Skin epidermis (tissue), 12 donors: ENCODE measurements around the gene PTH1R.

Experiments
- H3K27ac ChIP-seq, 21 experiments: fragments of 200-600 bp; sonication (generic) in 11 of 21; one replicate each; pipeline ENCODE4 v1.5.0; 2020; ENCODE audit warnings: mild to moderate bottlenecking in 3 of 21, inconsistent platforms in 2 of 21, moderate library complexity in 2 of 21
- H3K4me3 ChIP-seq, 7 experiments: fragments of 200-600 bp; sonication (generic) in 2 of 7; one replicate each; pipeline ENCODE4 v1.5.0; 2020; ENCODE audit warnings: inconsistent platforms in 2 of 7, mild to moderate bottlenecking in 2 of 7, moderate library complexity in 1 of 7

PTH1R gene

DNA sequence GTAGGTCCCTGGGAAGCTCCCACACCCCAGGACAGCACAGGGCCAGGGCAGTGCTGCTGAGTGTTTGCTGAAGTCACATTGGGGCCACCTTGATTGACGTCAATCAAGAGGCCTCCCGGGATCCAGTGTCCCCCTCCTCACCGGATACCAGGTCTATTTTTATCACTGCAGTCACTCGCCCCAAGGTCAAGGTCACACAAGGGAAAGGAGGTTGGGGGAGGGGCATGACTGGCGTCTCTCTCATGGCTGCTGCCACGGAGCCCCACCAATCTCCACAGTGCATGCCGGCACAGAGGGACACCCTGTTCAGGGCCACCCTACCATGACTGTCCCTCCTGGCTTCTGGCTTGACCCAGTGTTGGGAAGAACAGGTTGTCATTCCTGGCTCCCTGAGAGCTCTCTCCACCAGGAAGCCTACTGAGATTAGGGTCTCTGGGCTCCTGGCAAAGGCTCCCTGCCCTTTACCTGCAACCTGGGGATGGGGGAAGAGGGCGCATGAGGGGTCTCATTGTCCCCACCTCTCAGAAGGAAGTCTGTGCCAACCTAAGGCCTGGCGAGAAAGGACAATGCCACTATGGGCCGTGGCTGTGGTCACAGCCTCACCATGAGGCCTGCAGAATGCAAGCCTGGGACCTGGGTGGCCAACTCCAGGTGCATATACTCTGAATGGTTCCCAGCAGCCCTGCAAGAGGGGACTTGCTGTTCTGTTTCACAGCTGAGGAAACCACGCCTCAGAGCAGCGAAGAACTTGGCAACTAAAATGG is 15.7 kb upstream of the PTH1R start:
- Histone ChIP-seq H3K4me3 (no peak overlapping the region), H3K27ac (no peak overlapping the region)

DNA sequence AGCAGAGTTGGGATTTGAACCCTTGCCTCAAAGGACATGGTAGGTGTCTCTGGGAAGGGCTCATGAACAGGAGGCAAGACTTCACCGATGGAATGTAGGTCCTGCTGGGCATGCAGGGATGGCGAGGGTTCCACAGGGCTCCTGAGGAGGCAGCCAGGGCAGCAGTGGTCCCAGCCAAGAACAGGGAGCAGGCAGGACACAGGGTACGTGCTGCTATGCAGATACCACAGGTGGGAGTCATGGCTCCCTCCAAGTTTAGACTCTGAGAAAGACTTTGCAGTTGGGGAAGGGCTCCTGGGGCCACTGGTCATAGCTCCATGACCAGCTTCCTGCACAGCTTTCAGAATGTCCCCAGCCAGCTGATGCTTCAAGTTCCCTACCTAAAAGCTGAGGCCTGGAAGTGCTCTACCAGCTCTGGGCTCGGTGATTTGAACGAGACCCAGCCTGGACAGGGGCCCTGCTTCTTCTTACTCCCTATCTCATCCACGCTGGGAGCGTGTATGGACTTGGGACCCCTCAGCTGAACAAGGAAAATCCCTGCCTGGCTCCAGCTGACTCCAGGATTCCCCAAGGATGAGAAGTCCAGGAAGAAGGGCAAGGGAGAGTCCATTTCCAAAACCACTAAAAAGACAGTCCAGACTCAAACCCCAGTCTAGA is 15.0 kb upstream of the PTH1R start:
- no peak overlapping the region for H3K27ac ChIP-seq
- H3K4me3 ChIP-seq: no peak overlapping the region

DNA sequence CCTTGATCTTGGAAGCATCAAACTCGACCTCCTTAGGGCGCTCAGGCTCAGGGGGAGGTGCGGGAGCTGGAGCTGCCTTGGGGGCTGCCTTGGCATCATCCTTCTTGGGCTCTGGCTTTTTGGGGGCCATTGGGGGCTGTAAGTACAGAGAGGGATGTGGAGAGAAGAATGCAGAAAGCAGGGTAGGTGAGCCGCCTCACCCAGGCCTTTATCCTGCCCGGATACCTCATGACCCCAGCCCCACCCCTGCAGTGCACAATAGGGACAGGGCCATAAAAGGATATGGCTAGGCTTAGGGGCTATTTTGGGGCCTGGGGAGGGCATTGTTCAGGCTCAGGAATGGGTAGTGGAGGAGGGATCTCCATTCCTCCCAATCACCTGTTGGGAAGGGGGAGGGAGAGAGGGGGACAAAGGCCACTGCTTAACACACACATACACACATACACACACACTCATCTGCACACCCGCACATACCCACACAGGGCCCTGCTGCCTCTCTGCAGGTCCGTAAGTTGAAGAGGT is 14.2 kb upstream of the PTH1R start, which contains the start of gene MYL3:
Gene MYL3 (minus strand): TSS at position 184 of the 522 bp plus-strand sequence. CDS start 54 bp downstream, at position 130.
- Histone ChIP-seq H3K27ac (peak within 1 kb of the TSS in 1 of 21 experiments; percentile 10), H3K4me3 (no peak within 1 kb of the TSS)

DNA sequence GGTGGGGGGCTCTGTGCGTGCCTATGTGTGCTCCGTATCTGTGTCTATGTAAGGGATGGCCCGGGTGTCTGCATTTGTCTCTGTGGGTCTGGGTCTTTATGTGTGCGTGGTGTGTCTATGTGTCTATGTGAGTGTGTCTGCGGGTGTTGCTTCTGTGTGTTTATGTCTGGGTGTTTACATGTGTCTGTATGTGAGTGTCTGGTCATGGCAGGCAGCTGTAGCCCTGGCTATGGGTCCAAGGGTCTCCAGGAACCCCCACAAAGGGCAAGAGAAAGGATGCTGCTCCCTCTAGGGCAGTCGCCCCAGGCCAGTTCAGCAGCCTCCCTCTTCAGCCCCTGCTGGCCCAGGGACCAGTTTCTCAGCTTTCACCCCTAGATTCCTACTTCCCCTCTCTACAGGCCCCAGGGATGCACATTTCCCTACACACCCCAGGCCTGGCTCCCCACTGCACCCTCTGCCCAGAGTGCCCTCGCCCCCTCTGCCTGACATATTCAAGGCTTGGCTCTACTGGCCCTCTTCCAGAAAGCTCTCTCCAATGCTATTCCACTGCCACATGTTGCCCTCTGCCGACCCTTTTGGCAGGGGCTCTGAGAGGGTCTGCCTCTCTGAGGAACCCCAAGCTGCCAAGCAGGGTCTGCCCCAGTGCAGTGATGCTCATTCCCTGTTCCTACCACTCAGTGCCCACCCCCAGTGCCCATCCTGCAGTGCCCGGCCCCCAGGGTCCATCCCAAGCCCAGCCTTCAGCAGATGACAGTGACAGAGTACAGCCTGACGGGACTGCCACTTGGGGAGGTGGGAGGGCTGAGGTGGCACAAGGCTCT is 13.2 kb upstream of the PTH1R start:
- Histone ChIP-seq H3K4me3 (no peak overlapping the region), H3K27ac (peak overlapping the region in 2 of 21 experiments; percentile 10 to 68)

DNA sequence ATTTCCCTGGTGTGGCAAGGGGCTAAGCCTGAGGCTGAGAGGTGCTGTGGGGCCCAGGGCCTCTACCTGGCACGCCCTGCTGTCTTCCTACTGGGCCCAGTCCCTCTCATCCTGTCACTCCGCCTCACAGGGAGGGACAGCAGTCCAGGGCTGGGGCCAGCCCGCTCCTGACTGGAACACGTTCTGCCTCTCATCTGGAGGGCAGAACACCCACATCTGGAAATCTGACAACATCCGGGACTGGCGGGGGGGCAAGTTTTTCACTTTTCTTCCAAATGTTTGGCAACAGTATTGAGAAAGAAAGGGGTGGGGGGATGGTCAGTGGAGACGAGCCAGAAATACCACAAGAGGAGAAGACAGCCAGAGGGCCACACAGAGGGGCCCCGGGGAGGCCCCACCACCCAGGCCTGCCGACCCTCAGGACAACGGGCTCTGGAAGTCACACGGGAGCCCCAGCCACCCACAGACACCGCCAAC is 12.5 kb upstream of the PTH1R start:
- H3K4me3 ChIP-seq: no peak overlapping the region
- H3K27ac ChIP-seq: peak overlapping the region in 6 of 21 experiments; percentile 10 to 68 (median 22)

DNA sequence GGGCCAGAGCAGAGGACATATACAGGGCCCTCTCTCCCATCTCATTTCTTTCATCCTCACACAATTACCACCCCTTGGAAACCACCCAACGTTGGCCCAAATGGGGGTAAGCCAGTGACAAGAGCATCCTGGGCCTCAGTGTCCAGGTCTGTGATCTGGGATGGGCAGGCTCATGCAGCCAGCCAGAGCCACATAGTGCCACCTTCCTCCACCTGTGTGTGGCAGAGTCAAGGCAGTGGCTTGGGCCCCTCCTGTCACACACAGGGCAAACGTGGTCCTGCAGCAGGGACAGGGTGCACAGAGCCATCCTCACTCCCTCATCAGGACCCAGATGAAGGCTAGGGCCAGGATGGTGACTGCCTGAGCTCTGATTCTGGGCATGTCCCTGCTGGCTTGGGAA is 12.0 kb upstream of the PTH1R start:
- Histone ChIP-seq H3K27ac (peak overlapping the region in 5 of 21 experiments; percentile 11 to 68 (median 43)), H3K4me3 (no peak overlapping the region)

DNA sequence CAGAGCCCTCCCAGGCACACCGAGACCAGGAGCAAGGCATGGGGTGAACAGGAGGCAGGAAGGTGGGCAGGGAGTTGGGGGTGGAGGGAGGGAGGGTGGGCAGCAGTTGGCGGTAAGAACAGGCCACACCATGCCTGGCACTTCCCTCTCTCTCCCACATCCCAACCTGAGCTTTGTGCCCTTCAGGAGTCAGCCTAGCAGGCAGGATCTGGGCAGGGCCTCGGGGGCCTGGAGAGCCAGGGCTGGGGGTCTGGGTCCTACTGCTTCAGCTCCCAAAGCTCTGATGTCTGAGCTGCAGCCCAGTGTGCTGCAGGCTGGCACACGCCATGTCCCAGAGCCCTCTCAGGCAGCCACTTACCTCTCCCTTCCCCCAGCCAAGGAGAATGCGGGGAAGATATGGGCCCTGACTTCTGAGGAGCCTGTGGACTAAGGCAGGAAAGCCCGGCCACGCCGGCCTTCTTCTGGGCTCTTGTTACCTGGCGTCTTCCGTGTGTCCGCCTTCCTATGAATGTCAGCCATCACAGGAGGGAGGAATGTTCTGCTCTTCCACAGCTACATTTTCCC is 11.4 kb upstream of the PTH1R start:
- Histone ChIP-seq H3K27ac (peak overlapping the region in 7 of 21 experiments; percentile 11 to 71 (median 40)), H3K4me3 (no peak overlapping the region)

DNA sequence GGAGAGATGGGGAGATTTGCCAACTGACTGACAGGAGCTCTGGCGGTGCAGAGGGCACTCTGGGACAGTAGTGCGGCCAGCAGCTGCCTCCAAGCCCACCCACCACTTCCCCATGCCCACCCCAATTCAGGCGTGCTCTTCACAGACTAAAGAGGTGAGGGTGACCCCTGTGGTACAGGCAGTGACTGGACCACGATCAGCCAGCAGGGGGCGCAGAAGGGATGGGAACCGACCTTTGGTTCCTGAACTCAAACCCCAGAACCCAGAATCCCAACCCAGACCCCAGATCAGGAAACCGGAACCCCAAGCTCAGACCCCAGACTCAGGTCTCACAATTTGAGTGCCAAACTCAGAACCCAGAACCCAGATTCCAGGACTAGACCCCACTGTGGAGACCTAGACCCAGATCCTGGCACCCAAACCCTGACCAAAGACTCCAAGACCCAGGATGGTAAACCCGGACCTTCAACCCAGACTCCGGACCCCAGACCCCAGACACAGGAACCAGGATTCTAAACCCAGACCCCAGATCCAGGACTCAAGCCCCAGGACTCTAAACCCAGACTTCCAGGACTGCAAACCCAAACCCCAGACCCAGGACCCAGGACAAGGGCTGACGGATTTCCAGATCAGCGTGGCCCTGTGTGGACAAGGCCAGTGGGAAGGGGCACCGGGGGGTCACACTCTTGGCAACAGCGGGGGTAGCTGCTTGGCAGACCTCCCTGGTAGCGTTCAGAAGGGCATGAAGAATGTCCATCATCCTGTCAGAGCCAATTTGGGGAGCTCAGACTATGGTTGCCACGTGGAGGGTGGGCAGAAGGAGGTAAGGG is 10.6 kb upstream of the PTH1R start:
- H3K4me3 ChIP-seq: no peak overlapping the region
- H3K27ac ChIP-seq: peak overlapping the region in 12 of 21 experiments; percentile 1 to 78 (median 56)

DNA sequence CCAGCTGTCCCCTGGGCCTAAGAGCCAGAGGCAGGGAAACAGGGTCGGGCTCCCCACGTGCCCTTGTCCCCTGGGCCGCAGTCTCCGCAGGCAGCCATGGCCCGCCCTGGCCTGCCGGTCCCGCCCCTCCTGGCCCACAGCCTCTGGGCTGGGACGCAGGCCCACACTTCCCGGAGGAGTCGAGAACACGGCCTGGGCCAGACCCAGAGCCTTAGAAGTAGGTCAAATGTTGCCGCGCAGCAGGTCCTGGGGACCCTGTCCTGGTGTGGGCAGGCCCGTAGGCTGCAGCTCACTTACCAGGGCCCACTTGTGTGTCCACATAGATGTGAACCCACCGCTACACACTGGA is 10.0 kb upstream of the PTH1R start:
- Histone ChIP-seq H3K27ac (peak overlapping the region in 13 of 21 experiments; percentile 32 to 78 (median 52)), H3K4me3 (no peak overlapping the region)

DNA sequence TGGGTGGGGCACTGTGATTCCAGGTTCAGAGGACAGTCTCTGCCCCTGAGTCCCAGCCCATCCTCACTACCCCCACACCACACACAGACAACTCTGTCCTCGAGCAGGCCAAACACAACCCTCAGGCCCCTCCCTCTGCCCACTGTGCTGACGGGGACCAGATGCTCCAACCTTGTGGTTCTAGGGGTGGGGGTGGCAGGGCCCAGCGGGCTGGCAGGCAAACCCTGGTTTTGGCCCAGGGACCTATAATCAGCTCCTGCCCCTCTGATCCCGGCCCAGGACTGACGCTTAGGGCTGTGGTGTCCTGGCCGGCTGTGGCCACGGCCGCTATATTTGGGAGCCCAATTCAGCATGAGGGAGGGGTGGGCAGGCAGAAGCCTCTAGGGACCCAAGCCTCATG is 9.2 kb upstream of the PTH1R start:
- no peak overlapping the region for H3K4me3 ChIP-seq
- H3K27ac ChIP-seq: peak overlapping the region in 10 of 21 experiments; percentile 29 to 78 (median 48)

DNA sequence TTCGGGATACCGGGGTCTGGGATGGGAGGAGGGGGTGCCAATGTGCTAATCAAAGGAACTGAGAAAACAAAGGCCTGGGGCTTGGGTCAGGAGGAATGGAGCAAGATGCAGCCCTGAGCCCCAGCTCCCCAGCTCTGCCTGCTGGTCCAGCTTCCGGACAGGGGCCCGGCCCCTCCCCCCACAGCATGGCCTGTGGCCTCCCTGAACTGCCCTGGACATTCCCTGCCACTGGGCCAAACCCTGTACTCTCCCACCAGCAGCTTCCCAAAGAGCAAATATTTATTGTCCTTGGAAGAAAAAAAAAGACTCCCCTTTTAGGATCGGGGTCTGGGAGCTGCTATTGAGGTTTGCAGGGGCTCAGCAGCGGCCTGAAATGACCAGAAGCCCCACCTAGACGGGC is 8.6 kb upstream of the PTH1R start:
- Histone ChIP-seq H3K27ac (peak overlapping the region in 3 of 21 experiments; percentile 32 to 78 (median 52)), H3K4me3 (no peak overlapping the region)

DNA sequence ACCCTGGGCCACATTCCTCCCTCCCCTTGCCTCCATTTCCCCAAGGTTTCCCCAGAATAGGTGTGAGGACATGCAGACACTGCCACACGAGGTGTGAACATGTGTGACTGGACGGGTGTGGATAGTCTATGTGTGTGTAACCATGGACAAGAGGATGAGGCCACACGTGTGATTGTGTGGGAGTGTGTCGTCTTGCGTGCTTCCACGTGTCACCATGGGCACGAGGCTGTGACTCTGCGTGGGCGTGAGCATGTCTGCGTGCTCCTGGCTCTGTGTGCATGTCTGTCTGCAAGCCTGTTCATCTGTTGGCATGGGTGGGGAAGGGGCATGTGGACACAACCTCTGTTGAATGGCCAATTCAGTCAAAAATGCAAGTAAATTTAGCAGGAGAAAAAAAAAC is 8.1 kb upstream of the PTH1R start:
- H3K4me3 ChIP-seq: no peak overlapping the region
- peak overlapping the region in 2 of 21 experiments; percentile 52 to 78 for H3K27ac ChIP-seq

DNA sequence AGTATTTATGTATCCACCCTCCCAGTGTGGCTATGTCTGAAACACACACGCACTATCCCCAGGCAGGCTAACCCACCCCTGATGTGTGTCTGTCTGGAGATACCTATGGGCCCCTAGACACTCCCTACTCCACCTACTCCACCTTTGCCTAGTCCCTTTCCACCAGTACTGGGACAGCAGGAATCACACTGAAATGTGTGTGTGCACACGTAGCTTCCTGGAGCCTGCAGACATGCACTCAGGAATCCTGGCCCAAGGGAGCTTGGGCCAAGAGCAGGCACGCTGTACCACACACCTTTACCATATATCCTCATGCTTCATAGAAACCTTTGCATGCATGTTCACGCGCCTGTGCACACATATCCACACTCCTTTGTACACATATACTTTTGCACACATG is 6.9 kb upstream of the PTH1R start:
- H3K27ac ChIP-seq: no peak overlapping the region

DNA sequence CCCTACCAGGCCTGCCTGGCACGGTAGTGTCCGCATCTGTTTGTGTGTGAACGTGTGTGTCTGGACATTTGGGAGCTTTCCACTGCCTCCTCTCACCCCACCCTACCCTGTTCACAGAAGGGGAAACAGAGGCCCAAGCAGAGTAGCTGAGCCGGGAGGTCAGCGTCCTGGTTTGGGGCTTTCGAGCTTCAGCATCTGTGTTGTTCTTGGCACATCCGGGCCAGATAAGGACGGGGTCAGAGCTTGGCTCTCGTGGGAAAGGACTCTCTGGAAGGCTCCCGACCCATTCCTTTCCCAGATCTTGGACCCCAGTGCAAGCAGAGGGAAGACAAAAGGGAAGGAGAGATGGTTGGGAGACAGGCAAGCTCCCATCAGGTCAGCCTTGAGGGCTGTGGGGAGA is 6.3 kb upstream of the PTH1R start:
- no peak overlapping the region for H3K4me3 ChIP-seq
- H3K27ac ChIP-seq: no peak overlapping the region

More for the DNA sequence above, 6.9 kb upstream of the PTH1R start:
- no peak overlapping the region for H3K4me3 ChIP-seq

DNA sequence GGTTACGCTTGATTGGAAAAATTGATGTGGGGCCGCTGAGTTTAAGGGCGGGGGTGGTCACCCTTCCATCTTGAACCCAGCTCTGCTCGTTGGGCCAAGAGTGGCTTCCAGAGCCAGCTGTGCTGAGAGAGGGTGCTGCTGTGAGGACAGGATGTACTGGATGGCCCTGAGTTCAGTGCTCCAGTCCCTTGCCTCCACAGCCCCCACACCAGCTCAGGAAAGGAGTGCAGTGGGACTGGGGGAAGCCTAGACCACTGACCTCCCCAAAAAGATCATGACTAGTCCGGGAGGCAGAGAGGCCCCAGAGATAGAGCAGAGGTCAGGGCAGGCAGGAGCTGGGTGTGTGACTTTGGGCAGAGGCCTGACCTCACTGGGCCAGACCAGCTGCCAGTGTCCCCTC is 4.0 kb upstream of the PTH1R start:
- H3K4me3 ChIP-seq: no peak overlapping the region
- no peak overlapping the region for H3K27ac ChIP-seq

DNA sequence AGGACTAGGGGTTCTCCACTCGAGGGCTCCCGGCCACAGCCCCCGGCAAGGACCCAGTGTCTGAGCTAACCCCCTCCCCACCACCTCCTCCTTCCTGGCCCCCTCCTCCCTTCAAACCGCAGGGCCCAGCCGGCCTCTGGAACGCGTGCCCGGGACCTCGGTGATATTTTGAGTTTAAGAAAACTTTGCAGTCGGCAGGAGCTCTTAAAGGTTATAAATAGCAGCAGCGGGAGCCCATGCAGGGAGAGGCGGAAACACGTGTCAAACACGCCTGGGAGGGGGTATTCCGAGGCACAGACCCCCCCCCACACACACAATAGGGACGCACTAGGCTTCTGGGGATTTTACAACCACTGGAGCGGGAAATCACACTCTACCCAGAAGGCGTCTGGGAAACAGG is 3.1 kb upstream of the PTH1R start:
- Histone ChIP-seq H3K4me3 (no peak overlapping the region), H3K27ac (no peak overlapping the region)

DNA sequence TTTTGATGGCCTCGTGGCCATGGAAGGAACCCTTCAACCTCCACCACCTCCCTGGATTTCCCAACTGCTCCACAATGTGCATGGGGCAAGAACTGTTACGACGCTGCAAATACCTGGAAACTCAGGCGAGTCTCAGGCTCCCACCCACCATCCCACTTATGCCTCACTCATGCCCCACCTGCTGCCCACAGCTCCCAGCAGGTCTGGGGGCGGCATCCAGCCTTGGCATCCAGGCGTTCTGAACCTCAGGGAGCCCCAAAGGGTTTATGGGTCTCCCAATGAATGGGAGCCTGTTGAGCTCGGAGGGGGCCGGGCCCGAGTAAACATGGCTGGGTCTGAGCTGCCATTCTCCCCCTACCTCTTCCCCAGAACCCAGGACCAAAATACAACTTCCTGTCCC is 2.0 kb upstream of the PTH1R start:
- Histone ChIP-seq H3K27ac (no peak overlapping the region), H3K4me3 (no peak overlapping the region)

DNA sequence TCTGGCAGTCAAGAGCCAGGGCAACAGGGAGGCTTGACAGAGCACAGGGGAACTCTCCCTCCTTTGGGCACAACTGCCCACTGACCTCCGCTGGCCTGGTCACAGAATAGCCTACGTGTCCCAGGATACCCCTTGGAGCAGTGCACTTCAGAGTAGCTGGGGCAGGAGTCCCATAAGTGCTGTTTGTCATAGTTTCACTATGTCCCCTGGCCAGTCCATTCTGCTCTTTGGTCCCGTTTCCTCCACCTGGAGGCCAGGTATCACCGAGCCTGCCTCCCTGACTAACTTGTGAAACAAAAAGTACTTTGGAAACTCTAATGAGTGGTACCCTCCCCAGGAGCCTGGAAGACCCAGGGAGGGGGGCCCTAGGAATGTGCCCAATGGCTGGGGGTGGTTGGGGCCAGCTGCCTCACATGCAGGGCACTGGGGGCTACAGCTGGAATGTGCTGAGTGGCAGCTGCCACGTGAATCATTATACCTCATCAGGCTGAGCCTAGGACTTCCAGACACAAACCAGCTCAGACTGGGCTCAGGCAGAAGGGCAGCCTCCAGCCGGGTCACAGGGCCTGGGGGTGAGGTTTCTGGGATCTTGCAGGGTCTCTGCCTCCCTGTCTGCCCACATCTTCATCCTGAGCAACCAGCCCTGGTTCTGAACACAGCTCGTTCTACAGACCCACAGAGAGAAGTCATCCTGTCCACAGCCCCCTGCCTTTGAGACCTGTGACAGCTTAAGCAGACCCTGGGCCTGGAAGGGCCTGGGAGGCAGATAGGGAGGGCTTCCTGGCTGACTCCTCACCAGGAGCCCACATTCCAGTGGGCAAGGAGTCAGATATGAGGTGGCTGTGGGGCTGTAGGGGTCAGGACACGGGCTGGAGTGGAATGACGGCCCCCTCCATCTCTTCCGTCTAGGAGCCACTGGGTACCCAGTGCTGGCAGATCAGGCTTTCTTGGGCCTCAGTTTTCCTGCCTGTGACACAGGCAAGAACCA is 914 bp upstream of the PTH1R start:
- Histone ChIP-seq H3K4me3 (no peak overlapping the region), H3K27ac (no peak overlapping the region)
